OCI-LY7 (cell line): ENCODE measurements around the gene EYA3.

Experiments
- EZH2phosphoT487 ChIP-seq: fragments of 200-600 bp; sonication (generic); IDR thresholded peaks from 2 replicates; pipeline ENCODE4 v1.6.1; 2018; ENCODE audit warnings: low read depth, borderline replicate concordance, mild to moderate bottlenecking, mixed run types, antibody characterized with exemption, low read length, moderate library complexity, mixed read lengths
- TF ChIP-seq, protein P1 (sequence below): fragments of 200-600 bp; sonication (generic); conservative IDR thresholded peaks from 2 replicates; pipeline ENCODE4 v1.5.1; 2014; ENCODE audit warnings: mild to moderate bottlenecking, antibody characterized with exemption, low read length, moderate library complexity, mixed read lengths

DNA sequence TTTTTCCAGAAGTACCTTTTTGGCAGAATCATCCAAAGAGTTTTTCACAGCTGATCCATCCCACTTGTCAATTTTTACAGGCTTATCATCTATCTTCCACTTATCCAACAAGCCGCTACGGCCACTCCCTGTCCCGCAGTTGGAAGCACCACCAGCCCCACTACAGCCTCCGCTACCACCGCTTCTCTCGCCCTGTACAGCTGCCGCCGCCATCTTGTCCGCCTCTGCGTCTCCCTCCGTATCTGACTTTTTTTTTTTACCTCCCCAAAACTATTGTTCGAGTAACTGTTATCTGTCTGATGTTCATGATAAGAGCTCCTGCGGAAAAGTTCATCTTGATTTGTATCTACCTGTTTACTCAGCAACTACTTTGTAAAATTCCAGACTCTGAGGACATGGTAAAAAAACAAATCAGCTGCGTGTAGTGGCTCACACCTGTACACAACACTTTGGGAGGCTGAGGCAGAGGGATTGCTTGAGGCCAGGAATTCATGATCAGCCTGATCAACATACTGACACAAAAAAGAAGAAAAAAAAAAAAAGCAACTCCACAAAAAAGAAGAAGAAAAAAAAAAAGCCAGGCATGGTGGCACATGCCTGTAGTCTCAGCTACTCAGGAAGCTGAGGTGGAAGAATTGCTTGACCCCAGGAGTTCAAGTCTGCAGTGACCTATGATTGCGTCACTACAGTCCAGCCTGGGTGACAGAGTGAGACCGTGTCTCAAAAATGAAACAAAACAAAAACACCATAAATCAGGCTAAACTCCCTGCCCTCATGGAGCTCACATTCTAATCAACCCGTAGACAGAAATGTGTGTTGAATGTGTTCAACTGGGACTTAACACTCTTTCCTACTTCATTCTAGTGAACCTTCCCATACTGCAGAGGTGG is 8.0 kb upstream of the EYA3 start:
- TF ChIP-seq, protein P1, sequence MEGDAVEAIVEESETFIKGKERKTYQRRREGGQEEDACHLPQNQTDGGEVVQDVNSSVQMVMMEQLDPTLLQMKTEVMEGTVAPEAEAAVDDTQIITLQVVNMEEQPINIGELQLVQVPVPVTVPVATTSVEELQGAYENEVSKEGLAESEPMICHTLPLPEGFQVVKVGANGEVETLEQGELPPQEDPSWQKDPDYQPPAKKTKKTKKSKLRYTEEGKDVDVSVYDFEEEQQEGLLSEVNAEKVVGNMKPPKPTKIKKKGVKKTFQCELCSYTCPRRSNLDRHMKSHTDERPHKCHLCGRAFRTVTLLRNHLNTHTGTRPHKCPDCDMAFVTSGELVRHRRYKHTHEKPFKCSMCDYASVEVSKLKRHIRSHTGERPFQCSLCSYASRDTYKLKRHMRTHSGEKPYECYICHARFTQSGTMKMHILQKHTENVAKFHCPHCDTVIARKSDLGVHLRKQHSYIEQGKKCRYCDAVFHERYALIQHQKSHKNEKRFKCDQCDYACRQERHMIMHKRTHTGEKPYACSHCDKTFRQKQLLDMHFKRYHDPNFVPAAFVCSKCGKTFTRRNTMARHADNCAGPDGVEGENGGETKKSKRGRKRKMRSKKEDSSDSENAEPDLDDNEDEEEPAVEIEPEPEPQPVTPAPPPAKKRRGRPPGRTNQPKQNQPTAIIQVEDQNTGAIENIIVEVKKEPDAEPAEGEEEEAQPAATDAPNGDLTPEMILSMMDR, result no peak
- no peak for TF ChIP-seq EZH2phosphoT487
